Subcutaneous adipose tissue (tissue), 4 donors: Measurements from ENCODE around the gene BRD3OS. TPM values are rescaled to one million over a fixed set of nuclear protein-coding genes. Genes with fewer than 3 reads are reported as not detected.

ENCODE experiments used
- total RNA-seq, 4 donors: library from RNA; depleted of rRNA; stranded (reverse); fragments of >200 nt; gene quantifications; one replicate each; pipeline ENCODE4 v1.1.0, GENCODE V29; 2016
- TF ChIP-seq, protein P1 (sequence below): fragments of 450-650 bp; IDR thresholded peaks from one replicate; pipeline ENCODE4 v1.5.1; 2016; ENCODE audit warnings: low read depth, mild to moderate bottlenecking, control low read depth, antibody characterized with exemption, moderate library complexity

The BRD3OS gene
- total RNA-seq, 4 donors from 2014 or later: 6.8 to 25.8 (median 11.4) TPM

- TF ChIP-seq, protein P1, sequence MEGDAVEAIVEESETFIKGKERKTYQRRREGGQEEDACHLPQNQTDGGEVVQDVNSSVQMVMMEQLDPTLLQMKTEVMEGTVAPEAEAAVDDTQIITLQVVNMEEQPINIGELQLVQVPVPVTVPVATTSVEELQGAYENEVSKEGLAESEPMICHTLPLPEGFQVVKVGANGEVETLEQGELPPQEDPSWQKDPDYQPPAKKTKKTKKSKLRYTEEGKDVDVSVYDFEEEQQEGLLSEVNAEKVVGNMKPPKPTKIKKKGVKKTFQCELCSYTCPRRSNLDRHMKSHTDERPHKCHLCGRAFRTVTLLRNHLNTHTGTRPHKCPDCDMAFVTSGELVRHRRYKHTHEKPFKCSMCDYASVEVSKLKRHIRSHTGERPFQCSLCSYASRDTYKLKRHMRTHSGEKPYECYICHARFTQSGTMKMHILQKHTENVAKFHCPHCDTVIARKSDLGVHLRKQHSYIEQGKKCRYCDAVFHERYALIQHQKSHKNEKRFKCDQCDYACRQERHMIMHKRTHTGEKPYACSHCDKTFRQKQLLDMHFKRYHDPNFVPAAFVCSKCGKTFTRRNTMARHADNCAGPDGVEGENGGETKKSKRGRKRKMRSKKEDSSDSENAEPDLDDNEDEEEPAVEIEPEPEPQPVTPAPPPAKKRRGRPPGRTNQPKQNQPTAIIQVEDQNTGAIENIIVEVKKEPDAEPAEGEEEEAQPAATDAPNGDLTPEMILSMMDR: no peak
Measured at GRCh38 chr9:134071149-134071548, 45.9 kb downstream of the BRD3OS start.

DNA sequence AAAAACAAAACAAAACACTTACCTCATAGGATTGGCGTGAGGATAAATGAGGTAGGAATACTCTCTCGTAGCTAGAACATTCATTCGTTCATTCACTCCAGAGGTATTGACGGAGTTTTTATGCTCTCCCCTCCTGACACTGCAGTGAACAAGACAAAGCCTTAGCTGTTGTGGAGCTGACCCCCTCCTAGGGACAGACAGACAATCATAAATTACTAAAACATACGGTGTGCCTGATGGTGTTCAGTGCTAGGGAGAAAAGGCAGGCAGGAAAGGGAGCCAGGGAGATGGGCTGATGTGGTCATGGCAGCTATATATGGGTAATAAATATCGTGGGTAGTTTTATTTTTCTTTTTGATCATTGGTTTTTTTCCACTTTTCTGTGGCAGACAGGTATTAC, 48.2 kb downstream of the BRD3OS start:
- TF ChIP-seq, protein P1: no peak

GRCh38 chr9:134076644-134077043, 51.4 kb downstream of the BRD3OS start:
- TF ChIP-seq, protein P1: no peak

Other genes with a start within 250 kb of the BRD3OS start
- 1 to 10 TPM; 3.6 to 6.8 (median 4.8) TPM for gene VAV2, start 33.2 kb upstream of the BRD3OS start, total RNA-seq
- 10 to 100 TPM; 18.7 to 67.4 (median 22.1) TPM for gene BRD3, start 42.5 kb downstream of the BRD3OS start, total RNA-seq
- gene WDR5, start 110.6 kb downstream of the BRD3OS start, total RNA-seq: 10 to 100 TPM; 13.7 to 17.3 (median 14.6) TPM
- gene RNU6ATAC, start 139.1 kb downstream of the BRD3OS start, total RNA-seq: not detected